DOHH2 (cell line): ENCODE measurements around the gene GRIN2A.

Source experiments
- H3F3A ChIP-seq: fragments of 200-600 bp; sonication (generic), shearing (Covaris generic); 2 replicates; pipeline ENCODE4 v1.6.0; 2016; ENCODE audit warnings: antibody characterized with exemption, mild to moderate bottlenecking; ENCODE audit not compliant: control insufficient read depth, insufficient read depth
- H3K27ac ChIP-seq: fragments of 200-600 bp; sonication (generic); 2 replicates; pipeline ENCODE4 v1.5.1; 2014; ENCODE audit warnings: low read depth, mild to moderate bottlenecking, low read length, moderate library complexity
- H3K27me3 ChIP-seq: fragments of 200-600 bp; sonication (generic); 2 replicates; pipeline ENCODE4 v1.6.1; 2014; ENCODE audit warnings: mild to moderate bottlenecking, low read length, mixed read lengths; ENCODE audit not compliant: control insufficient read depth
- H3K36me3 ChIP-seq: fragments of 200-600 bp; sonication (generic); 2 replicates; pipeline ENCODE4 v1.6.1; 2014; ENCODE audit warnings: mild to moderate bottlenecking, low read length, moderate library complexity, mixed read lengths; ENCODE audit not compliant: control insufficient read depth
- H3K4me1 ChIP-seq: fragments of 200-600 bp; sonication (generic); 2 replicates; pipeline ENCODE4 v1.6.1; 2014; ENCODE audit warnings: mild to moderate bottlenecking, low read length, mixed read lengths; ENCODE audit not compliant: control insufficient read depth
- H3K4me2 ChIP-seq: fragments of 200-600 bp; sonication (generic); 2 replicates; pipeline ENCODE4 v1.6.0; 2014; ENCODE audit warnings: mild to moderate bottlenecking, low read length, moderate library complexity
- H3K4me3 ChIP-seq: fragments of 200-600 bp; sonication (generic); 2 replicates; pipeline ENCODE4 v1.5.1; 2014; ENCODE audit warnings: mild to moderate bottlenecking, low read length, mixed read lengths
- H3K79me2 ChIP-seq: fragments of 200-600 bp; sonication (generic); 2 replicates; pipeline ENCODE4 v1.6.1; 2014; ENCODE audit warnings: mild to moderate bottlenecking, low read length, mixed read lengths; ENCODE audit not compliant: control insufficient read depth
- H3K9me2 ChIP-seq: fragments of 200-600 bp; sonication (generic); replicated peaks from 2 replicates; pipeline ENCODE4 v1.6.1; 2014; ENCODE audit warnings: mild to moderate bottlenecking, low read length, mixed read lengths; ENCODE audit not compliant: control insufficient read depth
- H3K9me3 ChIP-seq: fragments of 200-600 bp; sonication (generic); 2 replicates; pipeline ENCODE4 v1.6.1; 2014; ENCODE audit warnings: antibody characterized with exemption, low read length, mixed read lengths; ENCODE audit not compliant: control insufficient read depth, insufficient read depth
- H4K20me1 ChIP-seq: fragments of 200-600 bp; sonication (generic); 2 replicates; pipeline ENCODE4 v1.6.0; 2014; ENCODE audit warnings: low read depth, mild to moderate bottlenecking, antibody characterized with exemption, low read length, moderate library complexity; ENCODE audit not compliant: control insufficient read depth, insufficient read depth
- EZH2phosphoT487 ChIP-seq: fragments of 200-600 bp; sonication (generic); IDR thresholded peaks from 2 replicates; pipeline ENCODE4 v1.6.1; 2017; ENCODE audit warnings: borderline replicate concordance, mild to moderate bottlenecking, antibody characterized with exemption, low read length, moderate library complexity, mixed read lengths
- TF ChIP-seq, protein P1 (sequence below): fragments of 200-600 bp; sonication (generic); IDR thresholded peaks from one replicate; pipeline ENCODE4 v1.5.1; 2014; ENCODE audit warnings: antibody characterized with exemption, mild to moderate bottlenecking, low read depth, low read length; ENCODE audit not compliant: poor library complexity, severe bottlenecking

The GRIN2A gene

DNA sequence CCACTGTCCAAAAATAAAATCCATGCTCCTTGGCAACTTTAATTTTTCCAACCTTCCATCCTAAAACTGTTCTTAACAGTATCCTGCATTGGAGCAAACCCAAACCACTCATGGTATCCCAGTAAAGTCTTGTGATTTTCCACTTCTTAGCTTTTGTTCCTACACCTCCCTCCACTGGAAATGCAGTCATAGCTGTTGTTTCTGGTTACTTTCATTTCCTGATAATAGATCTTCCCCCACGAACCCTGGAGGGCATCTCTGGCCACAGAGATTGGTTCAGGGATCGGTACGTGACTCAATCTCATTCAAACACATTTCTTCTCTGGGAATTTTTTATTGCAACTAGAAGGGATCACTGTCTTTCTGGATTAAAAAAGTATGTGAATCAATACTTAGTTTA lies 276.0 kb downstream of the GRIN2A start:
- Histone ChIP-seq H4K20me1 (no peaks in the 10 kb centered on the region), H3K4me1 (no peaks in the 10 kb centered on the region), H3K9me2 (no peaks in the 10 kb centered on the region), H3K9me3 (no peaks in the 10 kb centered on the region), H3K79me2 (no peaks in the 10 kb centered on the region), H3K4me3 (no peak overlapping the region), H3K36me3 (no peaks in the 10 kb centered on the region), H3F3A (no peaks in the 10 kb centered on the region), H3K27me3 (0 out of 2 replicates have a peak, but pooled peaks cover 2% of the 10 kb centered on the region), H3K4me2 (no peak overlapping the region), H3K27ac (no peak overlapping the region)
- no peak for TF ChIP-seq EZH2phosphoT487

DNA sequence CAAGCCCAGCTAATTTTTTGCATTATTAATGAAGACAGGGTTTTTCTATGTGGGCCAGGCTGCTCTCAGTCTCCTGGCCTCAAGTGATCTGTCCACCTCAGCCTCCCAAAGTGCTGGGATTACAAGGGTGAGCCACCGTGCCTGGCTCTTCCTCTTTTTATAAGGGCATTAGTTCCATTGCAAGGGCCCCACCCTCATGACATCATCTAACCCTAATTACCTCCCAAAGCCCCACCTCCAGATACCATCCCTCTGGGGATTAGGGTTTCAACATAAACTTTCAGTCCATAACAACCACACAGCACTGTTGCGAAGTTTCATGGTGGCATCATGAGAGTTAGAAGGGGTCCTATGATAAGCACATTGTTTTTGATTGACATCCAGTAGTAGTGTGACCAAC lies 277.7 kb downstream of the GRIN2A start:
- no peaks in the 10 kb centered on the region for H4K20me1 ChIP-seq
- no peaks in the 10 kb centered on the region for H3K4me1 ChIP-seq
- H3K9me2 ChIP-seq = no peaks in the 10 kb centered on the region
- no peaks in the 10 kb centered on the region for H3K36me3 ChIP-seq
- no peak overlapping the region for H3K4me3 ChIP-seq
- TF ChIP-seq EZH2phosphoT487 = no peak
- TF ChIP-seq, protein P1, sequence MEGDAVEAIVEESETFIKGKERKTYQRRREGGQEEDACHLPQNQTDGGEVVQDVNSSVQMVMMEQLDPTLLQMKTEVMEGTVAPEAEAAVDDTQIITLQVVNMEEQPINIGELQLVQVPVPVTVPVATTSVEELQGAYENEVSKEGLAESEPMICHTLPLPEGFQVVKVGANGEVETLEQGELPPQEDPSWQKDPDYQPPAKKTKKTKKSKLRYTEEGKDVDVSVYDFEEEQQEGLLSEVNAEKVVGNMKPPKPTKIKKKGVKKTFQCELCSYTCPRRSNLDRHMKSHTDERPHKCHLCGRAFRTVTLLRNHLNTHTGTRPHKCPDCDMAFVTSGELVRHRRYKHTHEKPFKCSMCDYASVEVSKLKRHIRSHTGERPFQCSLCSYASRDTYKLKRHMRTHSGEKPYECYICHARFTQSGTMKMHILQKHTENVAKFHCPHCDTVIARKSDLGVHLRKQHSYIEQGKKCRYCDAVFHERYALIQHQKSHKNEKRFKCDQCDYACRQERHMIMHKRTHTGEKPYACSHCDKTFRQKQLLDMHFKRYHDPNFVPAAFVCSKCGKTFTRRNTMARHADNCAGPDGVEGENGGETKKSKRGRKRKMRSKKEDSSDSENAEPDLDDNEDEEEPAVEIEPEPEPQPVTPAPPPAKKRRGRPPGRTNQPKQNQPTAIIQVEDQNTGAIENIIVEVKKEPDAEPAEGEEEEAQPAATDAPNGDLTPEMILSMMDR = no peak
- 0 out of 2 replicates have a peak, but pooled peaks cover 2% of the 10 kb centered on the region for H3K27me3 ChIP-seq
- H3K9me3 ChIP-seq = no peaks in the 10 kb centered on the region
- H3K79me2 ChIP-seq = no peaks in the 10 kb centered on the region
- no peaks in the 10 kb centered on the region for H3F3A ChIP-seq
- H3K4me2 ChIP-seq = no peak overlapping the region
- no peak overlapping the region for H3K27ac ChIP-seq

DNA sequence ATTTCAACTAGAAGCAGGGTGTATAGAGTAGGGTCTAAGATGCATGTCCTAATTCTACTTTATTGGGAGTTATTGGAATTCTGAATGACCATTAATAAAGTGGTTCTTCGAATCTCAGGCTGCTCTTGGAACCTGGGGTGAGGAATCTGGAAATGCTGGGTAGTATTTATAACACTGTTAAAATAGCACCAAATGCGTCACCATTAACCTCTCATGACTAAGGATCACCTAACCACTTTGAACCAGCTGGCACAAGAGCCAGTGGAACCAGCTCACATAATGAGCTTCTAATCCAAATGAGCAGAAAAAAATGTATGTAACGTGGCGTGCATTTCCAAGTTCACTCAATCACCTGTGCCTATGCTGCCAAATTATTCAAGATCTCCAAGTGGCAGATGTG lies 281.7 kb downstream of the GRIN2A start:
- no peaks in the 10 kb centered on the region for H3K9me2 ChIP-seq
- 0 out of 2 replicates have a peak, but pooled peaks cover 2% of the 10 kb centered on the region for H3K27me3 ChIP-seq
- no peaks in the 10 kb centered on the region for H3F3A ChIP-seq
- H3K36me3 ChIP-seq = no peaks in the 10 kb centered on the region
- no peak for TF ChIP-seq EZH2phosphoT487
- TF ChIP-seq, protein P1 = no peak
- H3K4me1 ChIP-seq = no peaks in the 10 kb centered on the region
- no peak overlapping the region for H3K4me3 ChIP-seq
- H3K4me2 ChIP-seq = no peak overlapping the region
- no peak overlapping the region for H3K27ac ChIP-seq
- H4K20me1 ChIP-seq = no peaks in the 10 kb centered on the region
- no peaks in the 10 kb centered on the region for H3K79me2 ChIP-seq
- no peaks in the 10 kb centered on the region for H3K9me3 ChIP-seq

DNA sequence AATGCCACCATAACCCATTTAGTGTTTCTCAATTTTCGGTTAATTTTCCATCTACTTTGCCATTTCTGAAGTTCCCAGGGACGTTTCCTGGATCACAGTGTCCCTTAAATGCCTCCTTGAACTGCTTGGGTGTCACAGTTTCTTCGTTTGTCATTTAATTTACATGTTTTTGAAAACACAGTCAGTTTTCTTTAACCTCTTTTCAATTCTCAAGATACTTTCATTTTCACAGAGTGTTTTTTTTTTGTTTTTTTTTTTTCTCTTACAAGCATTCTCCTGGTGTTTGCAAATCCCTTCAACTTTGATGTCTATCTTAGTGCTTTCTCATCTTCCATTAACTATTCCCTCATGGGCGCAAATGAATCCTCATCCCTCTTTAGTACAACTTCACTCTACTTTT lies 283.7 kb downstream of the GRIN2A start:
- TF ChIP-seq, protein P1 = no peak
- TF ChIP-seq EZH2phosphoT487 = no peak
- Histone ChIP-seq H3K4me3 (no peak overlapping the region), H4K20me1 (no peaks in the 10 kb centered on the region), H3K9me2 (no peaks in the 10 kb centered on the region), H3K79me2 (no peaks in the 10 kb centered on the region), H3F3A (no peaks in the 10 kb centered on the region), H3K9me3 (no peaks in the 10 kb centered on the region), H3K36me3 (no peaks in the 10 kb centered on the region), H3K4me2 (no peak overlapping the region), H3K4me1 (no peaks in the 10 kb centered on the region), H3K27ac (no peak overlapping the region), H3K27me3 (no peaks in the 10 kb centered on the region)
